PC-3 (cell line): ENCODE measurements around the gene MOB2. TPM values are rescaled to one million over a fixed set of nuclear protein-coding genes. Genes with fewer than 3 reads are reported as not detected.

ENCODE experiments used
- ATAC-seq: fragments of 200-7000 bp; cut with Tn5 transposase; 2 replicates; pipeline ENCODE4 v1.9.1; 2020; ENCODE audit warnings: mild to moderate bottlenecking, moderate library complexity
- BruUV-seq: library from RNA; stranded (reverse); fragments of 400-500 nt; replicated peaks from 2 replicates; lab custom pipeline; 2021; lab: Mats Ljungman, UMichigan
- CTCF ChIA-PET: fragments of 300-600 bp; sonication (Branson Sonifier 250); formaldehyde crosslinking; loops from one replicate; lab custom pipeline; 2022; ENCODE audit warnings: antibody characterized with exemption; lab: Charles Lee
- POLR2A ChIA-PET: fragments of 300-600 bp; sonication (Branson Sonifier 250); formaldehyde crosslinking; loops from one replicate; lab custom pipeline; 2022; ENCODE audit warnings: antibody characterized with exemption; ENCODE audit not compliant: unreplicated experiment; lab: Charles Lee
- DNase-seq: peaks from one replicate; pipeline ENCODE4 v3.0.0-alpha.2; 2015
- H2AFZ ChIP-seq: fragments of 300-600 bp; sonication (generic); 2 replicates; pipeline ENCODE4 v1.6.0; 2016; ENCODE audit warnings: antibody characterized with exemption, low read length
- H3F3A ChIP-seq: fragments of 300-600 bp; sonication (generic); one replicate; pipeline ENCODE4 v1.6.0; 2017; ENCODE audit warnings: antibody characterized with exemption, low read length, control low read depth, mild to moderate bottlenecking; ENCODE audit not compliant: unreplicated experiment
- H3K27ac ChIP-seq: fragments of 300-600 bp; sonication (generic); 2 replicates; pipeline ENCODE4 v1.5.1; 2016; ENCODE audit warnings: mild to moderate bottlenecking, low read length
- H3K27me3 ChIP-seq: fragments of 300-600 bp; sonication (generic); 2 replicates; pipeline ENCODE4 v1.6.1; 2016; ENCODE audit warnings: low read length, mixed read lengths
- H3K36me3 ChIP-seq: fragments of 300-600 bp; sonication (generic); 2 replicates; pipeline ENCODE4 v1.6.1; 2016; ENCODE audit warnings: low read depth, mixed run types, low read length, mixed read lengths
- H3K4me1 ChIP-seq: fragments of 300-600 bp; sonication (generic); 2 replicates; pipeline ENCODE4 v1.5.1; 2016; ENCODE audit warnings: low read length; ENCODE audit not compliant: insufficient read depth
- H3K4me2 ChIP-seq: fragments of 300-600 bp; sonication (generic); 2 replicates; pipeline ENCODE4 v1.6.0; 2016; ENCODE audit warnings: low read length
- H3K4me3 ChIP-seq: fragments of 300-600 bp; sonication (generic); 2 replicates; pipeline ENCODE4 v1.5.1; 2016; ENCODE audit warnings: mild to moderate bottlenecking, low read length, mixed read lengths
- H3K79me2 ChIP-seq: fragments of 300-600 bp; sonication (generic); 2 replicates; pipeline ENCODE4 v1.6.1; 2017; ENCODE audit warnings: low read length, mixed read lengths
- H3K9ac ChIP-seq: fragments of 300-600 bp; sonication (generic); 2 replicates; pipeline ENCODE4 v1.6.0; 2016; ENCODE audit warnings: mild to moderate bottlenecking, low read length
- H3K9me2 ChIP-seq: fragments of 300-600 bp; sonication (generic); replicated peaks from 2 replicates; pipeline ENCODE4 v1.6.1; 2016; ENCODE audit warnings: mixed run types, low read length, mixed read lengths
- H3K9me3 ChIP-seq: fragments of 300-600 bp; sonication (generic); 2 replicates; pipeline ENCODE4 v1.6.1; 2016; ENCODE audit warnings: low read length, mixed read lengths
- H4K20me1 ChIP-seq: fragments of 300-600 bp; sonication (generic); 2 replicates; pipeline ENCODE4 v1.6.1; 2016; ENCODE audit warnings: low read length, mixed read lengths
- CTCF ChIP-seq: fragments of 300-600 bp; sonication (generic); conservative IDR thresholded peaks from 2 replicates; pipeline ENCODE4 v1.5.1; 2017; ENCODE audit warnings: antibody characterized with exemption, low read depth, mild to moderate bottlenecking, low read length
- EZH2 ChIP-seq: fragments of 300-600 bp; sonication (generic); IDR thresholded peaks from one replicate; pipeline ENCODE4 v1.6.1; 2017; ENCODE audit warnings: antibody characterized with exemption, mild to moderate bottlenecking, low read length; ENCODE audit not compliant: unreplicated experiment
- EZH2phosphoT487 ChIP-seq: fragments of 300-600 bp; sonication (generic); IDR thresholded peaks from 2 replicates; pipeline ENCODE4 v1.6.1; 2018; ENCODE audit warnings: mild to moderate bottlenecking, antibody characterized with exemption, low read length, borderline replicate concordance
- intact Hi-C: fragments of 100-400 bp; cut with micrococcal nuclease; formaldehyde crosslinking; loops from 2 replicates; pipeline ENCODE4 v1.9.0; 2023
- total RNA-seq: library from RNA; depleted of rRNA; stranded (reverse); fragments of >200 nt; gene quantifications from 2 replicates; pipeline ENCODE4 v1.2.3, GENCODE V29; 2014

The MOB2 gene
- total RNA-seq, 1 experiment from 2014 or later, result 31.0 TPM

DNA sequence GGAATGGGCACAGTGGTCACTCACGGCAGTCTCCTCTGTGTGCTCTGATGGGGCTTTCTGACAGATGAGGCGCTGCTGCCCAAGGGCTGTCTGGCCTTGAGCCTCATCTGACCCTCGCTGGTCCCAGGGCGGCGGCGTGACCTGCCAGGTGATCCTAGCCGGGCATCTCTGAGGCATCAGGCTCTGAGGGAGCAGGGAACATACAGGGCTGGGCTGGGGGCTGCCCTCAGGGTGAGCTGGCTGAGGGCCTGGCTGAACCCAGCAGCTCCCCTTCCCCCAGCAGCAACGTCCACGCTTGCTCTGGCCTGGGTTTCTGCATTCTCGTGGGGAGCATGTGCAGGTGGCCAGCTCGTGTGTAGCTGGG, 47.6 kb downstream of the MOB2 start:
- ChIA-PET CTCF (no interaction called here), POLR2A (interaction anchor here (0.5 kb wide), 1 partner anchor 24 kb away, joined by 8 read pairs; no protein-coding TSS in a partner anchor)
- H3K9me2 ChIP-seq, result no peaks in the 10 kb centered on the region

GRCh38 chr11:1438261-1438966, 48.2 kb downstream of the MOB2 start:
- POLR2A ChIA-PET, result interaction anchor here (0.5 kb wide), 1 partner anchor 24 kb away, joined by 8 read pairs; no protein-coding TSS in a partner anchor
- Histone ChIP-seq H3K79me2 (no peaks in the 10 kb centered on the region), H3K27me3 (no peaks in the 10 kb centered on the region), H2AFZ (no peak overlapping the region), H3K4me3 (no peak overlapping the region), H3K36me3 (no peaks in the 10 kb centered on the region), H3K27ac (no peak overlapping the region), H3K9ac (no peak overlapping the region), H3K4me1 (no peaks in the 10 kb centered on the region), H3K9me2 (no peaks in the 10 kb centered on the region), H3K4me2 (no peak overlapping the region), H4K20me1 (no peaks in the 10 kb centered on the region), H3F3A (no peaks in the 10 kb centered on the region), H3K9me3 (no peaks in the 10 kb centered on the region)
- ATAC-seq (no peak), DNase-seq (no peak)
- TF ChIP-seq EZH2, result no peak
- no peak for TF ChIP-seq CTCF
- TF ChIP-seq EZH2phosphoT487, result no peak
- BruUV-seq, result no TSS peak
- CTCF ChIA-PET, result no interaction called here
- intact Hi-C loops, result no loop called here

More for the DNA sequence above, 47.6 kb downstream of the MOB2 start:
- H2AFZ ChIP-seq, result no peak overlapping the region
- BruUV-seq, result no TSS peak
- no peaks in the 10 kb centered on the region for H3K9me3 ChIP-seq
- H3K79me2 ChIP-seq, result no peaks in the 10 kb centered on the region
- H3K4me1 ChIP-seq, result no peaks in the 10 kb centered on the region
- TF ChIP-seq EZH2phosphoT487 (no peak), EZH2 (no peak), CTCF (no peak)
- intact Hi-C loops, result no loop called here
- H3K36me3 ChIP-seq, result no peaks in the 10 kb centered on the region
- H3K27me3 ChIP-seq, result no peaks in the 10 kb centered on the region
- DNase-seq (no peak), ATAC-seq (no peak)
- H3F3A ChIP-seq, result no peaks in the 10 kb centered on the region
- H3K4me3 ChIP-seq, result no peak overlapping the region
- no peak overlapping the region for H3K27ac ChIP-seq
- no peak overlapping the region for H3K4me2 ChIP-seq
- no peak overlapping the region for H3K9ac ChIP-seq
- H4K20me1 ChIP-seq, result no peaks in the 10 kb centered on the region

GRCh38 chr11:1437500-1437899, 49.1 kb downstream of the MOB2 start:
- H4K20me1 ChIP-seq, result no peaks in the 10 kb centered on the region
- ATAC-seq (peak; percentile 55), DNase-seq (no peak)
- no peak overlapping the region for H3K4me2 ChIP-seq
- TF ChIP-seq EZH2phosphoT487 (no peak), CTCF (no peak), EZH2 (no peak)
- H3K9me2 ChIP-seq, result no peaks in the 10 kb centered on the region
- H3K9me3 ChIP-seq, result no peaks in the 10 kb centered on the region
- no peaks in the 10 kb centered on the region for H3K79me2 ChIP-seq
- ChIA-PET CTCF (no interaction called here), POLR2A (no interaction called here)
- no peaks in the 10 kb centered on the region for H3K4me1 ChIP-seq
- no peak overlapping the region for H2AFZ ChIP-seq
- H3K9ac ChIP-seq, result no peak overlapping the region
- intact Hi-C loops, result no loop called here
- no peak overlapping the region for H3K27ac ChIP-seq
- no peaks in the 10 kb centered on the region for H3K27me3 ChIP-seq
- H3F3A ChIP-seq, result no peaks in the 10 kb centered on the region
- no peaks in the 10 kb centered on the region for H3K36me3 ChIP-seq
- no TSS peak for BruUV-seq
- H3K4me3 ChIP-seq, result no peak overlapping the region
